Measurements from ENCODE around the gene TYRO3. TPM values are rescaled to one million over a fixed set of nuclear protein-coding genes. Genes with fewer than 3 reads are reported as not detected.
"Not testable (repeated sequence)": the region's sequence is repeated elsewhere in the genome, so short reads cannot be mapped to it uniquely, and the experiment has no call there.

TYRO3 gene
- total RNA-seq, 1 donor from 2014 or later: 36.9 TPM

- ATAC-seq: peak; percentile 72
- DNase-seq (ENCODE audit: low spot score): peak; percentile 70
- intact Hi-C loops (cut with DNase I): loop anchor here (10.0 kb wide), 1 partner anchor 246 kb away; no protein-coding TSS in a partner anchor
Observed at GRCh38 chr15:41568350-41569017, 9.5 kb downstream of the TYRO3 start.

DNA sequence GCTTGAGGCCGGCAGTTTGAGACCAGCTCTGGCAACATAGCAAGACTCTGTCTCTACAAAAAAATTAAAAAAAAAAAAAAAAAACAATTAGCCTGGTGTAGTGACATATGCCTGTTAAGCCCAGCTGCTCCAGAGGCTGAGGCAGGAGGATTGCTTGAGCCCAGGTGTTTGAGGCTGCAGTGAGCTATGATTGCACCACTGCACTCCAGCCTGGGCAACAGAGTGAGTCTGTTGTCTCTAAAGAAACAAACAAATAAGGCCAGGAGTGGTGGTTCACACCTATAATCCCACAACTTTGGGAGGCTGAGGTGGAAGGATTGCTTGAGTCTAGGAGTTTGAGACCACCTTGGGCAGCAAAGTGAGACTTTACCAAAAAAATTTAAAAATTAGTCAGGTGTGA is 10.2 kb downstream of the TYRO3 start:
- not testable (repeated sequence) for ATAC-seq; DNase-seq (ENCODE audit: low spot score)
- intact Hi-C loops (cut with DNase I): loop anchor here (10.0 kb wide), 1 partner anchor 246 kb away; no protein-coding TSS in a partner anchor

DNA sequence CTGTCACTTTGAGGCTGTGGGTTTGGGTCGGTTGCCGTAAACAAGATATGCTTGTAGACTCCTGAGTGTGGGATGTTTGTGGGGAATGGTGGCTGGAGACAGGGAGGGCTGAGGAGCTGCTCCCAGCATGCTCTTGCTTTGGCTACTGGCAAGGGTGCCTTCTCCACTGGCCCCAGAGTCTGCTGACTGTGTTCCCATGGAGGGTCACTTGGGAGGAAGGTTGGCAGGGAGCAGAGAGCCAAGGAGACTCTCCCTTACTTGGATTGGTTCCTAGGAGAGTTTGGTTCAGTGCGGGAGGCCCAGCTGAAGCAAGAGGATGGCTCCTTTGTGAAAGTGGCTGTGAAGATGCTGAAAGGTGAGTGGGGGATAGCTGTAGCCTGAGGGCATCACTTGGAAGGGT is 11.8 kb downstream of the TYRO3 start:
- no peak for DNase-seq (ENCODE audit: low spot score)
- no peak for ATAC-seq
- intact Hi-C loops (cut with DNase I): no loop called here

- intact Hi-C loops (cut with DNase I): no loop called here
- ATAC-seq: no peak
- DNase-seq (ENCODE audit: low spot score): no peak
Observed at GRCh38 chr15:41571948-41572347, 12.9 kb downstream of the TYRO3 start.

- ATAC-seq (no peak), DNase-seq (ENCODE audit: low spot score) (no peak)
- intact Hi-C loops (cut with DNase I): no loop called here
Observed at GRCh38 chr15:41572866-41573265, 13.9 kb downstream of the TYRO3 start.

DNA sequence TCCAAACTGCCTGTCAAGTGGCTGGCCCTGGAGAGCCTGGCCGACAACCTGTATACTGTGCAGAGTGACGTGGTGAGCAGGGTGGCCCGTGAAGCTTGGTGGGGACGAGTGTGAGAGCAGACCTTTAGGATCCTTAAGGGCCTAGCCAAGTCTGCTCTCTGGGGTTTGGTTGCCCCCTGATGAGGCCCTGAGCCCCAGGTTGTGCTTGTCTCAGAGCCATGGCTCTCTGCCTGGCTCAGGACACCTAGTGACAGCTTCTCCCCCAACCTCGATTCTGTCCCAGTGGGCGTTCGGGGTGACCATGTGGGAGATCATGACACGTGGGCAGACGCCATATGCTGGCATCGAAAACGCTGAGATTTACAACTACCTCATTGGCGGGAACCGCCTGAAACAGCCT is 14.4 kb downstream of the TYRO3 start:
- DNase-seq (ENCODE audit: low spot score): no peak
- ATAC-seq: no peak
- intact Hi-C loops (cut with DNase I): no loop called here

DNA sequence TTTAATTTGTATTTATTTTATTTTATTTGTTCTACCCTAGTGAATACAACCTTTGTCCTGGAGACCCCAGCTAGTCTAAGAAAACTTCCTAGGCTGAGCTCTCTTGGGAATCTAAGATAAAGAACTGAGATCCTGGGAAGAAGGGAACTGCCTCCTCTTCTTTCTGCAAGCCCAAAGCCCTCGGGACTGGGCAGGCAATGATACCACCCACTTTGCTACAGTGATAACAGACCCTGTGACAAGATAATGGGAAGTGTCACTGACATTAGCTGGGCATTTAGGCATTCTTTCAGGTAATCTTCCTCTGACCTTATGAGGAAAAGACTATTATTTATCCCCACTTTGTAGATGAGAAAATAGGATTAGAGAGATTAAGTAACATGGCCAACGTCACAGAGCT is 15.1 kb downstream of the TYRO3 start:
- intact Hi-C loops (cut with DNase I): no loop called here
- DNase-seq (ENCODE audit: low spot score) (no peak), ATAC-seq (no peak)

DNA sequence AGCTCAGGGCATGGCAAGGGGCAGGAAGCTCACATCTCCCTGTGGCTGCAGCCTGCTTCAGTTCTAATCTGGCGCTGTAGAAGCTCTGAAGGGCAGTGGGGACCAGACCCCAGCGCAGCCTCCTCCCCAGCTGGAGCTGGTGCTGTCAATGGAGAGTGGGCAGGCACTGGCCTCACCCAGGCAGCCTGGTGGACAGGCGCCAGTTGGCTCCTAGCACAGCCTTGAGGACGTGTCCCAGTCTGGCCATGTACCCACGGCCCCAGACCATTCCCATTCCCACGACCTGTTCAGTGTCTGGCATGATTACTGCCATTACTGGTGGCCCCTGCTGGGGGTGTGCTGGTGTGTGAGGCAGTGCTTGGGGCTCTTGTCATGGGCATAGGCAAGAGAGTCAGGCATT is 16.3 kb downstream of the TYRO3 start:
- DNase-seq (ENCODE audit: low spot score) (no peak), ATAC-seq (no peak)
- intact Hi-C loops (cut with DNase I): no loop called here

DNA sequence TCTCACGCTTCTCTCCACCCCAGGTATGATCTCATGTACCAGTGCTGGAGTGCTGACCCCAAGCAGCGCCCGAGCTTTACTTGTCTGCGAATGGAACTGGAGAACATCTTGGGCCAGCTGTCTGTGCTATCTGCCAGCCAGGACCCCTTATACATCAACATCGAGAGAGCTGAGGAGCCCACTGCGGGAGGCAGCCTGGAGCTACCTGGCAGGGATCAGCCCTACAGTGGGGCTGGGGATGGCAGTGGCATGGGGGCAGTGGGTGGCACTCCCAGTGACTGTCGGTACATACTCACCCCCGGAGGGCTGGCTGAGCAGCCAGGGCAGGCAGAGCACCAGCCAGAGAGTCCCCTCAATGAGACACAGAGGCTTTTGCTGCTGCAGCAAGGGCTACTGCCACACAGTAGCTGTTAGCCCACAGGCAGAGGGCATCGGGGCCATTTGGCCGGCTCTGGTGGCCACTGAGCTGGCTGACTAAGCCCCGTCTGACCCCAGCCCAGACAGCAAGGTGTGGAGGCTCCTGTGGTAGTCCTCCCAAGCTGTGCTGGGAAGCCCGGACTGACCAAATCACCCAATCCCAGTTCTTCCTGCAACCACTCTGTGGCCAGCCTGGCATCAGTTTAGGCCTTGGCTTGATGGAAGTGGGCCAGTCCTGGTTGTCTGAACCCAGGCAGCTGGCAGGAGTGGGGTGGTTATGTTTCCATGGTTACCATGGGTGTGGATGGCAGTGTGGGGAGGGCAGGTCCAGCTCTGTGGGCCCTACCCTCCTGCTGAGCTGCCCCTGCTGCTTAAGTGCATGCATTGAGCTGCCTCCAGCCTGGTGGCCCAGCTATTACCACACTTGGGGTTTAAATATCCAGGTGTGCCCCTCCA is 19.1 kb downstream of the TYRO3 start:
- no peak for DNase-seq (ENCODE audit: low spot score)
- intact Hi-C loops (cut with DNase I): no loop called here
- ATAC-seq: peak; percentile 68

DNA sequence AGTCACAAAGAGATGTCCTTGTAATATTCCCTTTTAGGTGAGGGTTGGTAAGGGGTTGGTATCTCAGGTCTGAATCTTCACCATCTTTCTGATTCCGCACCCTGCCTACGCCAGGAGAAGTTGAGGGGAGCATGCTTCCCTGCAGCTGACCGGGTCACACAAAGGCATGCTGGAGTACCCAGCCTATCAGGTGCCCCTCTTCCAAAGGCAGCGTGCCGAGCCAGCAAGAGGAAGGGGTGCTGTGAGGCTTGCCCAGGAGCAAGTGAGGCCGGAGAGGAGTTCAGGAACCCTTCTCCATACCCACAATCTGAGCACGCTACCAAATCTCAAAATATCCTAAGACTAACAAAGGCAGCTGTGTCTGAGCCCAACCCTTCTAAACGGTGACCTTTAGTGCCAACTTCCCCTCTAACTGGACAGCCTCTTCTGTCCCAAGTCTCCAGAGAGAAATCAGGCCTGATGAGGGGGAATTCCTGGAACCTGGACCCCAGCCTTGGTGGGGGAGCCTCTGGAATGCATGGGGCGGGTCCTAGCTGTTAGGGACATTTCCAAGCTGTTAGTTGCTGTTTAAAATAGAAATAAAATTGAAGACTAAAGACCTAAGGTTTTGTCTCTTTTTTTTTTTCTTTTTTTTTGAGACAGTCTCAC is 19.8 kb downstream of the TYRO3 start:
- intact Hi-C loops (cut with DNase I): no loop called here
- peak; percentile 53 for ATAC-seq
- no peak for DNase-seq (ENCODE audit: low spot score)

DNA sequence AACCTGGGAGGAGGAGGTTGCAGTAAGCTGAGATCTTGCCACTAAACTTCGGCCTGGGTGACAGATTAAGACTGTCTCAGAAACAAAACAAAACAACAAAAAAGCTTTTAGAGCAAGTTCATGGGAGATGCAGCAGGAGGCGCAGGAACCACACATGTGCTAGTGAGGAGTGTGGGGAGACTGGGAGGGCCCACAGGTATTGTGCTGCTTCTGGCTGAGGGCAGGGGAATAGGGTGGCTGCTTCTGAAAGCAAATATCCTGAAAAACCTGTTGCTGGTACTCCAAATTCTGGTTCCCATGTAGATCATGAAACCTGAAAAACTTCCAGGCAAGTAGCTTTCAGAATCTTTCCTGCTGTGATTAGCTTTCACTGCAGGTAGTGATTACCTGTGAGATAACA is 22.1 kb downstream of the TYRO3 start:
- no peak for ATAC-seq
- intact Hi-C loops (cut with DNase I): no loop called here

DNA sequence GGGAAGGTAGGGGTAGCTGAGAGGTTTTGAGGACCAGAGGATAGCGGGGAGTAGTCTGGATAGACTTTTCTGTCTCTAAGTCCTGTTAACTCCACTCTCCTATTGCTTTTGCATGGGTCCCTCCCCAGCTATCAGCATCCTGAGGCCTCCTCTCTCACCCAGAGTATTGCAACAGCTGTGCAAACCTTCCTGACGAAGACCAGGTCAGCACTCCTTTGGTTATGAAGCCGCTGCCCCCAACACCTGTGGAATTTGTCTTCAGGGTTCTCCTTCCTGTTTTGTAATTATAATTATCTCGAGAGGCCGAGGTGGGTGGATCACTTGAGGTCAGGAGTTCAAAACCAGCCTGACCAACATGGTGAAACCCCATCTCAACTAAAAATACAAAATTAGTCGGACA is 24.8 kb downstream of the TYRO3 start:
- ATAC-seq (no peak), DNase-seq (ENCODE audit: low spot score) (no peak)
- intact Hi-C loops (cut with DNase I): no loop called here

More for the DNA sequence above, 22.1 kb downstream of the TYRO3 start:
- no peak for DNase-seq (ENCODE audit: low spot score)

DNA sequence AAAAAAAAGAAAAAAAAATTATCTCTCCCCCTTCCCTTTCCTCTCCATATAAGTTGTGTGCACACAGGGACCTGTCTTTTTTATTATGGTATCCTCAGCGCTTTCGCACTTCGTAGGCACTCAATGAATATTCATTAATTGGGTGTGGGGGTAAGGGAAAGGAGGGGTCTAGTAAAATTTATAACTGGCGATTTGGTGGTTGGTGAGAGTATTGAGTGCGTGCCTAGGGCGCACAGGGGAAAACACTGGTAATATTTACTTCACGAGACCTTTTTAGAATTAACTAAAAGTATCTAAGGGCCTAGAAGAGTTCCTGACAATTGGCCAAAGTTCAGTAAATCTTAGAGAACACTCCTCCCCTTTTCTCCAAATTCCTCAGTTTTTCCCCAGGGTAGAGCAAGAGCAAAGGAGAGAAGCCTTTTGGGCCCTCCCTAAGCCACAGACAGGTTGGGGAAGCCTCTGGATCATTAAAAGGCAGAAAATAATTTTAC is 25.7 kb downstream of the TYRO3 start:
- peak; percentile 73 for ATAC-seq
- intact Hi-C loops (cut with DNase I): no loop called here
- no peak for DNase-seq (ENCODE audit: low spot score)

GRCh38 chr15:41585127-41586047 is 26.4 kb downstream of the TYRO3 start:
- ATAC-seq (peak; percentile 90), DNase-seq (ENCODE audit: low spot score) (peak; percentile 77)
- intact Hi-C loops (cut with DNase I): no loop called here

DNA sequence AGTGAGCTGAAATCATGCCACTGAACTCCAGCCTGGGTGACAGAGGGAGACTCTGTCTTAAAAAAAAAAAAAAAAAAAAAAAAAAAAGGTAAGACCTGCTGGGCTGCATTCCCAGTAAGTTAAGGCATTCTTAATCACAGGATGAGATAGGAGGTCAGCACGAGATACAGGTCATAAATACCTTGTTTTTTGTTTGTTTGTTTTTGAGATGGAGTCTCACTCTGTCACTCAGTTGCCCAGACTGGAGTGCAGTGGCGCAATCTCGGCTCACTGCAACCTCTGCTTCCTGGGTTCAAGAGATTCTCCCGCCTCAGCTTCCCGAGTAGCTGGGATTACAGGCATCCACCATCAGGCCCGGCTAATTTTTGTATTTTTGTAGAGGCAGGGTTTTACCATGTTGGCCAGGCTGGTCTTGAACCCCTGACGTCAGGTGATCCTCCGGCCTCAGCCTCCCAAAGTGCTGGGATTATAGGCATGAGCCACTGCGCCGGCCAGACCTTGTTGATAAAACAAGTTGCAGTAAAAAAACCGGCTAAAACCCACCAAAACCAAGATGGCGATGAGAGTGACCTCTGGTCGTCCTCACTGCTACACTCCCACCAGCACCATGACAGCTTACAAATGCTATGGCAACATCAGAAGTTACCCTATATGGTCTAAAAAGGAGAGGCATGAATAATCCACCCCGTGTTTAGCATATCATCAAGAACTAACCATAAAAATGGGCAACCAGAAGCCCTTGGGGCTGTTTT is 27.7 kb downstream of the TYRO3 start:
- DNase-seq (ENCODE audit: low spot score); ATAC-seq; intact Hi-C loops (cut with DNase I): not testable (repeated sequence)

GRCh38 chr15:41589018-41589417 is 30.0 kb downstream of the TYRO3 start:
- DNase-seq (ENCODE audit: low spot score); intact Hi-C loops (cut with DNase I); ATAC-seq: not testable (repeated sequence)

- DNase-seq (ENCODE audit: low spot score); intact Hi-C loops (cut with DNase I); ATAC-seq: not testable (repeated sequence)
Observed at GRCh38 chr15:41589571-41589970, 30.6 kb downstream of the TYRO3 start.

DNA sequence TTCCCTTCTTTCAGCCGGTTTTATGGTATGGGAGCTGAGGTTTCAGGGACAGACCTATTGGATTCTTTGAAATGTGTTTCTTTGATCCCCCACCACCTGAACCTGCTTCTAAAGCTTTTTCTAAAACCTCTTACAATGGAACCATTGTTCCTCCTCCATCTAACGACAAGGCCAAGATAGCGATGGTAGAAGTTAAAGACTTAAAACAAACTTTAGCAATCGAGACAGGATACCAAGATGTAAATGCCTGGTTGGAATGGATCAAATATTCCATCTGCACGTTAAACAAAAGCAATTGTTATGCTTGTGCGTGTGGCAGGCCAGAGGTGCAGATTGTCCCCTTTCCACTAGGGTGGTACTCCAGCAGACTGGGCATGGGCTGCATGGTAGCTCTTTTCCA is 32.2 kb downstream of the TYRO3 start:
- ATAC-seq: not testable (repeated sequence)

More for the DNA sequence above, 32.2 kb downstream of the TYRO3 start:
- DNase-seq (ENCODE audit: low spot score); intact Hi-C loops (cut with DNase I): not testable (repeated sequence)

Data from sciatic nerve (tissue), 2 donors.